Adrenal gland (tissue), 5 donors: ENCODE measurements around the gene RASA4.
"Not testable (repeated sequence)": the region's sequence is repeated elsewhere in the genome, so short reads cannot be mapped to it uniquely, and the experiment has no call there.

Source experiments
- POLR2A ChIP-seq, 2 donors: fragments of 450-650 bp; IDR thresholded peaks; one replicate each; pipeline ENCODE4 v1.6.1; 2017; ENCODE audit warnings: antibody characterized with exemption in 2 of 2, mild to moderate bottlenecking in 2 of 2, moderate library complexity in 1 of 2
- TF ChIP-seq, protein P1 (sequence below), 6 experiments: fragments of 450-650 bp in 4 of 6; fragments of 200-600 bp in 2 of 6; sonication (generic) in 1 of 6; IDR thresholded peaks; 1 replicate in 5 of 6; 2 replicates in 1 of 6; pipeline versions ENCODE4 v1.5.1 to v1.8.0; 2016 to 2021; ENCODE audit warnings: antibody characterized with exemption in 6 of 6, mild to moderate bottlenecking in 2 of 6, moderate library complexity in 1 of 6
- donor health status: DM: no; HTN: no; CAD: no.

GRCh38 chr7:102542771-102543170 lies 73.8 kb downstream of the RASA4 start:
- TF ChIP-seq, protein P1, sequence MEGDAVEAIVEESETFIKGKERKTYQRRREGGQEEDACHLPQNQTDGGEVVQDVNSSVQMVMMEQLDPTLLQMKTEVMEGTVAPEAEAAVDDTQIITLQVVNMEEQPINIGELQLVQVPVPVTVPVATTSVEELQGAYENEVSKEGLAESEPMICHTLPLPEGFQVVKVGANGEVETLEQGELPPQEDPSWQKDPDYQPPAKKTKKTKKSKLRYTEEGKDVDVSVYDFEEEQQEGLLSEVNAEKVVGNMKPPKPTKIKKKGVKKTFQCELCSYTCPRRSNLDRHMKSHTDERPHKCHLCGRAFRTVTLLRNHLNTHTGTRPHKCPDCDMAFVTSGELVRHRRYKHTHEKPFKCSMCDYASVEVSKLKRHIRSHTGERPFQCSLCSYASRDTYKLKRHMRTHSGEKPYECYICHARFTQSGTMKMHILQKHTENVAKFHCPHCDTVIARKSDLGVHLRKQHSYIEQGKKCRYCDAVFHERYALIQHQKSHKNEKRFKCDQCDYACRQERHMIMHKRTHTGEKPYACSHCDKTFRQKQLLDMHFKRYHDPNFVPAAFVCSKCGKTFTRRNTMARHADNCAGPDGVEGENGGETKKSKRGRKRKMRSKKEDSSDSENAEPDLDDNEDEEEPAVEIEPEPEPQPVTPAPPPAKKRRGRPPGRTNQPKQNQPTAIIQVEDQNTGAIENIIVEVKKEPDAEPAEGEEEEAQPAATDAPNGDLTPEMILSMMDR (IDR thresholded peaks at IDR 0.05), result not testable (repeated sequence)
- TF ChIP-seq POLR2A (IDR thresholded peaks at IDR 0.05), result not testable (repeated sequence)
